Endothelial cell of umbilical vein (primary cell): ENCODE measurements around the gene ZNF844. TPM values are rescaled to one million over a fixed set of nuclear protein-coding genes. Genes with fewer than 3 reads are reported as not detected.

Source experiments
- BruUV-seq: library from RNA; stranded (reverse); fragments of 400-500 nt; replicated peaks from 2 replicates; lab custom pipeline; 2021; lab: Mats Ljungman, UMichigan
- CTCF ChIA-PET: fragments of 300-600, 350-600 bp; sonication (Branson Sonifier 250); formaldehyde crosslinking; loops from one replicate; lab custom pipeline; 2021; ENCODE audit warnings: antibody characterized with exemption, inconsistent platforms; lab: Charles Lee
- POLR2A ChIA-PET: fragments of 300-600, 350-600 bp; sonication (Branson Sonifier 250); formaldehyde crosslinking; loops from one replicate; lab custom pipeline; 2021; ENCODE audit warnings: antibody characterized with exemption, inconsistent platforms; lab: Charles Lee
- DNase-seq: peaks from one replicate; pipeline ENCODE4 v3.0.0-alpha.2; 2011; ENCODE audit warnings: low read depth, low spot score
- FAIRE-seq: peaks from 2 replicates; lab custom pipeline; 2011; peaks lifted over from hg19 to GRCh38; lab: Jason Lieb, UNC
- H2AFZ ChIP-seq: 2 replicates; pipeline ENCODE4 v1.6.0; 2012; ENCODE audit warnings: low read depth, low read length, control low read depth, inconsistent platforms
- H3K27ac ChIP-seq: 2 replicates; pipeline ENCODE4 v1.5.1; 2011; ENCODE audit warnings: low read depth, mild to moderate bottlenecking, control low read depth, low read length, moderate library complexity; ENCODE audit not compliant: insufficient read depth
- H3K27me3 ChIP-seq, 2 experiments: 2 replicates each; pipeline versions ENCODE4 v1.6.0 to v1.6.1; 2011; ENCODE audit warnings: low read length in 2 of 2, mixed read lengths in 1 of 2; ENCODE audit not compliant: control insufficient read depth in 2 of 2, insufficient read depth in 2 of 2
- H3K36me3 ChIP-seq, 2 experiments: 2 replicates in 1 of 2; 3 replicates in 1 of 2; pipeline ENCODE4 v1.5.1; 2011; ENCODE audit warnings: low read length in 2 of 2, mild to moderate bottlenecking in 1 of 2, moderate library complexity in 1 of 2; ENCODE audit not compliant: control insufficient read depth in 2 of 2, insufficient read depth in 2 of 2; ENCODE audit errors: extremely low read depth in 1 of 2
- H3K4me1 ChIP-seq: 3 replicates; pipeline ENCODE4 v1.5.1; 2011; ENCODE audit warnings: mild to moderate bottlenecking, low read length; ENCODE audit not compliant: control insufficient read depth, insufficient read depth; ENCODE audit errors: extremely low read depth
- H3K4me2 ChIP-seq: 2 replicates; pipeline ENCODE4 v1.6.1; 2011; ENCODE audit warnings: low read length, control low read depth, mixed read lengths; ENCODE audit not compliant: insufficient read depth
- H3K4me3 ChIP-seq, 3 experiments: fragments of 200-600 bp in 1 of 3; sonication (generic), shearing (Covaris generic) in 1 of 3; replicated peaks in 1 of 3; 2 replicates each; pipeline ENCODE4 v1.5.1; 2011 to 2016; ENCODE audit warnings: control low read depth in 3 of 3, low read length in 3 of 3, mild to moderate bottlenecking in 2 of 3, inconsistent platforms in 1 of 3, low read depth in 1 of 3, moderate library complexity in 1 of 3; ENCODE audit not compliant: insufficient read depth in 1 of 3
- H3K79me2 ChIP-seq: 2 replicates; pipeline ENCODE4 v1.6.0; 2012; ENCODE audit warnings: low read length, inconsistent platforms; ENCODE audit not compliant: control insufficient read depth, insufficient read depth
- H3K9ac ChIP-seq: replicated peaks from 2 replicates; pipeline ENCODE3; 2011; ENCODE audit warnings: low read length, control low read depth; ENCODE audit not compliant: insufficient read depth; ENCODE audit errors: extremely low read depth
- H3K9me1 ChIP-seq: replicated peaks from 3 replicates; pipeline ENCODE4 v1.6.0; 2011; ENCODE audit warnings: mild to moderate bottlenecking, low read length; ENCODE audit not compliant: control insufficient read depth, insufficient read depth; ENCODE audit errors: extremely low read depth
- H3K9me3 ChIP-seq: replicated peaks from 2 replicates; pipeline ENCODE4 v1.5.1; 2012; ENCODE audit warnings: low read length, inconsistent platforms; ENCODE audit not compliant: control insufficient read depth, insufficient read depth
- H4K20me1 ChIP-seq: replicated peaks from 2 replicates; pipeline ENCODE3; 2011; ENCODE audit warnings: mild to moderate bottlenecking, low read length; ENCODE audit not compliant: control insufficient read depth, insufficient read depth; ENCODE audit errors: extremely low read depth
- CTCF ChIP-seq, 2 donors: IDR thresholded peaks; 1 replicate in 1 of 2; 2 replicates in 1 of 2; pipeline ENCODE4 v1.5.1; 2011; ENCODE audit warnings: low read length in 2 of 2, mild to moderate bottlenecking in 2 of 2, moderate library complexity in 2 of 2, control low read depth in 1 of 2, inconsistent platforms in 1 of 2, low read depth in 1 of 2; ENCODE audit not compliant: insufficient read depth in 1 of 2; ENCODE audit errors: extremely low read depth in 1 of 2
- EZH2 ChIP-seq: IDR thresholded peaks from 2 replicates; pipeline ENCODE4 v1.6.1; 2012; ENCODE audit warnings: borderline replicate concordance, low read depth, mild to moderate bottlenecking, moderate library complexity, low read length, inconsistent platforms; ENCODE audit not compliant: severe bottlenecking
- FOS ChIP-seq: IDR thresholded peaks from 2 replicates; pipeline ENCODE4 v1.6.1; 2011; ENCODE audit warnings: mild to moderate bottlenecking, low read length, moderate library complexity, borderline replicate concordance; ENCODE audit not compliant: insufficient read depth
- GATA2 ChIP-seq: IDR thresholded peaks from 2 replicates; pipeline ENCODE4 v1.7.0; 2011; ENCODE audit warnings: low read depth, mild to moderate bottlenecking, moderate library complexity, mixed read lengths, low read length; ENCODE audit not compliant: insufficient read length, insufficient read depth
- JUN ChIP-seq: IDR thresholded peaks from 2 replicates; pipeline ENCODE4 v1.6.1; 2011; ENCODE audit warnings: borderline replicate concordance, low read depth; ENCODE audit not compliant: insufficient read length, insufficient read depth
- MYC ChIP-seq: IDR thresholded peaks from one replicate; pipeline ENCODE4 v1.6.1; 2011; ENCODE audit warnings: mild to moderate bottlenecking, low read depth, low read length
- POLR2A ChIP-seq: IDR thresholded peaks from 2 replicates; pipeline ENCODE4 v1.6.1; 2012; ENCODE audit warnings: low read depth, mild to moderate bottlenecking, control low read depth, low read length
- POLR2AphosphoS5 ChIP-seq: IDR thresholded peaks from 2 replicates; pipeline ENCODE4 v1.6.1; 2012; ENCODE audit warnings: low read depth, mild to moderate bottlenecking, control low read depth, low read length, moderate library complexity; ENCODE audit not compliant: insufficient read depth
- dilution Hi-C: fragments of 300-500 bp; cut with MboI; formaldehyde crosslinking; loops from one replicate; pipeline ENCODE4 v1.15.0; 2019; ENCODE audit warnings: low sequenced_read_pairs; ENCODE audit not compliant: extremely low pct_ligation_motif_present
- intact Hi-C: fragments of 100-400 bp; cut with micrococcal nuclease; formaldehyde crosslinking; loops from one replicate; pipeline ENCODE4 v1.10.0; 2022
- polyA plus RNA-seq, 4 experiments: library from polyadenylated mRNA; depleted of rRNA in 3 of 4; stranded (reverse) in 3 of 4; unstranded in 1 of 4; fragments of >200 nt; gene quantifications; 2 replicates each; pipeline versions ENCODE4 v1.2.1 to v1.2.3, GENCODE V29; 2011 to 2012; ENCODE audit warnings: missing spikeins in 1 of 4
- total RNA-seq: library from RNA; stranded (reverse); gene quantifications from 2 replicates; pipeline ENCODE4 v1.2.3, GENCODE V29; 2021
- TF ChIP-seq, protein P1 (sequence below): IDR thresholded peaks from 2 replicates; pipeline ENCODE4 v1.6.1; 2011; ENCODE audit not compliant: insufficient read depth, insufficient read length

The ZNF844 gene
- total and polyA plus RNA-seq, 2 donors (not counting 3 experiments of a cell fraction or from before 2014, with no cell fraction given): 0.90 to 3.8 TPM

GRCh38 chr19:12015753-12016116, 48.8 kb upstream of the ZNF844 start:
- Histone ChIP-seq H3K27me3 (no peaks in the 10 kb centered on the region), H3K4me3 (no peak overlapping the region), H4K20me1 (no peaks in the 10 kb centered on the region), H3K36me3 (peaks cover 0 to 13% of the 10 kb centered on the region in 2 experiments), H3K79me2 (no peaks in the 10 kb centered on the region), H3K4me2 (no peak overlapping the region), H3K9me1 (no peaks in the 10 kb centered on the region), H3K9me3 (peaks cover 23% of the 10 kb centered on the region), H2AFZ (no peak overlapping the region), H3K4me1 (no peaks in the 10 kb centered on the region), H3K27ac (no peak overlapping the region), H3K9ac (no peak overlapping the region)
- CTCF ChIA-PET: no interaction called here
- intact Hi-C loops: no loop called here
- no peak for DNase-seq
- dilution Hi-C loops: no loop called here
- BruUV-seq: no TSS peak
- FAIRE-seq: no peak
- TF ChIP-seq FOS: no peak
- no peak for TF ChIP-seq POLR2AphosphoS5
- TF ChIP-seq JUN: no peak
- POLR2A ChIA-PET: no interaction called here

DNA sequence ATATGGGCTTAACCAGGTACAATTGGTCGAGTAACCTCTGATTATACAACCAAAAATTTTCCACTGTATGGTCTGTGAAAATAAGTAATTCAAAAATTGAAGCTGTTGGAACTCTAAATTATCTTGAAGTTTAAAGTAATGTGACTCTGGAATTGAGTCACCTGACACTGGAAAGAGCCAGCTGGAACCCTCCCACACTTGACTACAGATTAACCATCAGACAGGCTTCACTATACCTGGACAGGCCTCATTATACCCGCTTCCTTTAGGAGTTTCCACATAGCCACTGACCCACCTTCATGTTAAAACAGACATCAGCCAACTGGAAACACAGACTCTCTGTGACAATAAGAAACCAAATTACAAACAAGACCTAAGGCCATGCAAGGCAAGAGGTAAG, 30.3 kb upstream of the ZNF844 start:
- intact Hi-C loops: no loop called here
- no peak for FAIRE-seq
- TF ChIP-seq, protein P1, sequence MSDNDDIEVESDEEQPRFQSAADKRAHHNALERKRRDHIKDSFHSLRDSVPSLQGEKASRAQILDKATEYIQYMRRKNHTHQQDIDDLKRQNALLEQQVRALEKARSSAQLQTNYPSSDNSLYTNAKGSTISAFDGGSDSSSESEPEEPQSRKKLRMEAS: no peak
- no peak for TF ChIP-seq CTCF (IDR thresholded peaks at IDR 0.05; ENCODE audit: extremely low read depth in 1 of 2, insufficient read depth in 1 of 2, low read depth in 1 of 2, low read length in 2 of 2)
- TF ChIP-seq JUN: no peak
- no peak for TF ChIP-seq EZH2
- no peak for TF ChIP-seq POLR2AphosphoS5
- no peak for TF ChIP-seq POLR2A
- TF ChIP-seq MYC: no peak
- no peak for TF ChIP-seq FOS
- TF ChIP-seq GATA2: no peak

More for the DNA sequence above, 30.3 kb upstream of the ZNF844 start:
- Histone ChIP-seq H3K4me3 (no peak overlapping the region), H3K27me3 (no peaks in the 10 kb centered on the region), H3K27ac (no peak overlapping the region), H3K79me2 (no peaks in the 10 kb centered on the region), H2AFZ (no peak overlapping the region), H3K9me1 (no peaks in the 10 kb centered on the region), H3K4me2 (no peak overlapping the region), H4K20me1 (no peaks in the 10 kb centered on the region), H3K4me1 (peaks cover 2% of the 10 kb centered on the region), H3K9me3 (no peaks in the 10 kb centered on the region), H3K36me3 (no peaks in the 10 kb centered on the region), H3K9ac (no peak overlapping the region)
- no TSS peak for BruUV-seq
- ChIA-PET POLR2A (no interaction called here), CTCF (no interaction called here)
- DNase-seq: no peak
- dilution Hi-C loops: no loop called here
